ENCODE results near the gene AGER.

AGER gene

DNA sequence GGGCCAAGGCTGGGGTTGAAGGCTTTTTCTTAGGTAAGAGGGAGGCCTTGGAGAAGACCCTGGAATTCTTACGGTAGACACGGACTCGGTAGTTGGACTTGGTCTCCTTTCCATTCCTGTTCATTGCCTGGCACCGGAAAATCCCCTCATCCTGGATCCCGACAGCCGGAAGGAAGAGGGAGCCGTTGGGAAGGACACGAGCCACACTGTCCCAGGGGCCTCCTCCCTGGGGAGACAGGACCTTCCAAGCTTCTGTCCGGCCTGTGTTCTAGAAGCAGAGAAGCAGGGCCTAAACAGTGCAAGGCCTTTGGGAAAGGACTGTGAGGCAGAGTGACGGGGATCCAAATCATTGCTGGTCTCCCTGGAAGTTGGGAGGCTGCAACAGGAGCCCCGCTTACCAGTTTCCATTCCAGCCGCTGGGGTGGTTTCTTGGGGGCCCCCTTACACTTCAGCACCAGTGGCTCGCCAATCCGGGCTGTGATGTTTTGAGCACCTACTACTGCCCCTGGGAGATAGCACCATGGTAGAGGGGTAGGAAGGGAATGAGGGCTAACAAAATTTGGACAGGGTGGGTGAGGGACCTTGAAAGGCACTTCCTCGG, 470 bp downstream of the AGER start:
- in situ Hi-C loops (cut with HindIII; ENCODE audit: low pct_ligation_motif_present, low sequenced_read_pairs) = loop anchor here (10.0 kb wide), 1 partner anchor 59 kb away; the partner anchor contains the start of gene ATF6B
- no peak overlapping the region for H3K4me3 ChIP-seq (ENCODE audit: low read depth, low read length)
- no peak for DNase-seq
- H3K36me3 ChIP-seq (replicated peaks) = peaks cover 50% of the 10 kb centered on the region
- no peak overlapping the region for H3K27ac ChIP-seq
- H3K27me3 ChIP-seq (replicated peaks) = no peaks in the 10 kb centered on the region
- TF ChIP-seq CTCF (IDR thresholded peaks at IDR 0.05; ENCODE audit: low read depth, low read length, missing control alignments) = no peak

- in situ Hi-C loops (cut with HindIII; ENCODE audit: low pct_ligation_motif_present, low sequenced_read_pairs) = loop anchor here (10.0 kb wide), 1 partner anchor 58 kb away; the partner anchor contains the start of gene ATF6B
- DNase-seq = no peak
- H3K4me3 ChIP-seq (ENCODE audit: low read depth, low read length) = no peak overlapping the region
- no peaks in the 10 kb centered on the region for H3K27me3 ChIP-seq (replicated peaks)
- H3K27ac ChIP-seq = no peak overlapping the region
- no peak for TF ChIP-seq CTCF (IDR thresholded peaks at IDR 0.05; ENCODE audit: low read depth, low read length, missing control alignments)
- H3K36me3 ChIP-seq (replicated peaks) = peaks cover 50% of the 10 kb centered on the region
Measured at GRCh38 chr6:32183030-32183429, 1.0 kb downstream of the AGER start.

DNA sequence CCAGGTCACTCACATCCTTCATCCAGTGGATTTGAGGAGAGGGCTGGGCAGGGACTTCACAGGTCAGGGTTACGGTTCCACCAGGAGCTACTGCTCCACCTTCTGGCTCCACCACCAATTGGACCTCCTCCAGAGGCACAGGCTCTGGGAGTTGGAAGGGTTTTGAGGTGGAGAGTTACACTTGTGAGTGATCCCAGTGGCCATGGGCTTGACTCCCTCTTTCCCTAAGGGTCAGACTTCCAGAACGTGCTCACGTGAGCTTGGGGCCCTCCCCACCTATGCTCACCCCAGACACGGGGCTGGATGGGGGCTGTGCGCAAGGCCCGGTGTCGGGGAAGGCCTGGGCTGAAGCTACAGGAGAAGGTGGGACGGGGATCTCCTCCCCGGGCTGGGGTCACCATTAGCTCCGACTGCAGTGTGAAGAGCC, 1.5 kb downstream of the AGER start:
- Histone ChIP-seq H3K27me3 (replicated peaks) (no peaks in the 10 kb centered on the region), H3K4me3 (ENCODE audit: low read depth, low read length) (no peak overlapping the region), H3K36me3 (replicated peaks) (peaks cover 46% of the 10 kb centered on the region), H3K27ac (no peak overlapping the region)
- DNase-seq = no peak
- TF ChIP-seq CTCF (IDR thresholded peaks at IDR 0.05; ENCODE audit: low read depth, low read length, missing control alignments) = no peak
- in situ Hi-C loops (cut with HindIII; ENCODE audit: low pct_ligation_motif_present, low sequenced_read_pairs) = loop anchor here (10.0 kb wide), 1 partner anchor 58 kb away; the partner anchor contains the start of gene ATF6B

GRCh38 chr6:32181915-32182529, 2.0 kb downstream of the AGER start:
- TF ChIP-seq CTCF (IDR thresholded peaks at IDR 0.05; ENCODE audit: low read depth, low read length, missing control alignments) = no peak
- H3K27me3 ChIP-seq (replicated peaks) = no peaks in the 10 kb centered on the region
- no peak for DNase-seq
- in situ Hi-C loops (cut with HindIII; ENCODE audit: low pct_ligation_motif_present, low sequenced_read_pairs) = loop anchor here (10.0 kb wide), 1 partner anchor 57 kb away; the partner anchor contains the start of gene ATF6B
- H3K4me3 ChIP-seq (ENCODE audit: low read depth, low read length) = no peak overlapping the region
- no peak overlapping the region for H3K27ac ChIP-seq
- peaks cover 41% of the 10 kb centered on the region for H3K36me3 ChIP-seq (replicated peaks)

DNA sequence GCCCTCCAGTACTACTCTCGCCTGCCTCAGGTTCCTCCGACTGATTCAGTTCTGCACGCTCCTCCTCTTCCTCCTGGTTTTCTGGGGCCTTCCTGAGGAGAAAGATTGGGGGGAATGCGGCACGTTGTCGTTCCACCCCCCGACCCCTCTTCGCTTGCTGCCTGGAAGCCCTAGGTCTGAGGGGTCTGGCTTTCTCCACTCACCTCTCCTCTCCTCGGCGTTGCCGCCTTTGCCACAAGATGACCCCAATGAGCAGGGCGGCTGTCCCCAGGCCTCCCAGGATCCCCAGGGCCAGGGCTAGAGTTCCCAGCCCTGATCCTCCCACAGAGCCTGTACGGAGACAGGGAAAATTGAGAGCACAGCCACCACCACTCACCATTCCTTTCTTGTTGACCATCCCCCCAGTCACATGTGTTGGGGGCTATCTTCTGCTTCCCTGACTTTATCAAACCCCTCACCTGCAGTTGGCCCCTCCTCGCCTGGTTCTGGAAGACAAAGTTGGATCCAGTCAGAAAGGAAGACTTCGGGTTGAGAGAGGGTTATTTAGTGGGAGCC, 2.8 kb downstream of the AGER start:
- no peak for DNase-seq
- no peak for TF ChIP-seq CTCF (IDR thresholded peaks at IDR 0.05; ENCODE audit: low read depth, low read length, missing control alignments)
- peaks cover 33% of the 10 kb centered on the region for H3K36me3 ChIP-seq (replicated peaks)
- in situ Hi-C loops (cut with HindIII; ENCODE audit: low pct_ligation_motif_present, low sequenced_read_pairs) = loop anchor here (10.0 kb wide), 1 partner anchor 56 kb away; the partner anchor contains the start of gene ATF6B
- H3K27me3 ChIP-seq (replicated peaks) = no peaks in the 10 kb centered on the region
- H3K4me3 ChIP-seq (ENCODE audit: low read depth, low read length) = no peak overlapping the region
- H3K27ac ChIP-seq = no peak overlapping the region

All from brain microvascular endothelial cell (primary cell).